HepG2 (cell line): ENCODE measurements around the gene ARMH4.

Experiments
- AFF4 ChIP-seq: sonication (generic); formaldehyde crosslinking; IDR thresholded peaks from 2 replicates; pipeline ENCODE4 v1.4.0; 2020; ENCODE audit warnings: missing genetic modification reagents
- AGO1 ChIP-seq: fragments of 200-400 bp; formaldehyde crosslinking; IDR thresholded peaks from 2 replicates; pipeline ENCODE4 v1.6.1; 2017; ENCODE audit warnings: mild to moderate bottlenecking, low read depth, low read length, moderate library complexity; ENCODE audit not compliant: poor library complexity, severe bottlenecking
- ARHGAP35 ChIP-seq: sonication (generic); formaldehyde crosslinking; IDR thresholded peaks from 2 replicates; pipeline ENCODE4 v1.9.0; 2022; ENCODE audit warnings: mild to moderate bottlenecking, inconsistent platforms, moderate library complexity, missing genetic modification reagents, borderline replicate concordance
- CTCF ChIP-seq: sonication (generic); formaldehyde crosslinking; IDR thresholded peaks from 2 replicates; pipeline ENCODE4 v1.5.0; 2020; ENCODE audit warnings: mild to moderate bottlenecking, missing genetic modification reagents, moderate library complexity
- FOXP1 ChIP-seq, 2 experiments: fragments of 450-650 bp in 1 of 2; IDR thresholded peaks; 2 replicates each; pipeline ENCODE4 v1.6.1; 2017 to 2018; ENCODE audit warnings: antibody characterized with exemption in 1 of 2
- IRF1 ChIP-seq: sonication (generic); formaldehyde crosslinking; IDR thresholded peaks from 2 replicates; pipeline ENCODE4 v1.4.0; 2020; ENCODE audit warnings: low read depth, mild to moderate bottlenecking, missing genetic modification reagents
- KAT2B ChIP-seq: fragments of 150-350 bp; IDR thresholded peaks from 2 replicates; pipeline ENCODE4 v1.6.1; 2014; ENCODE audit warnings: low read depth, low read length, borderline replicate concordance
- RAD21 ChIP-seq: fragments of 450-650 bp; formaldehyde crosslinking; IDR thresholded peaks from 2 replicates; pipeline ENCODE4 v1.5.0; 2020; ENCODE audit warnings: mild to moderate bottlenecking
- ZNF24 ChIP-seq: fragments of 450-650 bp; IDR thresholded peaks from 2 replicates; pipeline ENCODE4 v1.6.1; 2017; ENCODE audit warnings: antibody characterized with exemption, mild to moderate bottlenecking
- ZNF280D ChIP-seq: sonication (generic); formaldehyde crosslinking; IDR thresholded peaks from 2 replicates; pipeline ENCODE4 v1.5.1; 2020; ENCODE audit warnings: mild to moderate bottlenecking, missing genetic modification reagents
- ZNF558 ChIP-seq: sonication (generic); formaldehyde crosslinking; IDR thresholded peaks from 2 replicates; pipeline ENCODE4 v1.9.0; 2022; ENCODE audit warnings: mild to moderate bottlenecking, missing genetic modification reagents, borderline replicate concordance
- ZNF639 ChIP-seq: conservative IDR thresholded peaks from 2 replicates; pipeline ENCODE4 v1.6.1; 2018; ENCODE audit warnings: missing genetic modification reagents
- ZNF644 ChIP-seq: IDR thresholded peaks from 2 replicates; pipeline ENCODE4 v1.6.1; 2016; ENCODE audit warnings: low read depth
- ZNF790 ChIP-seq: sonication (generic); formaldehyde crosslinking; IDR thresholded peaks from 2 replicates; pipeline ENCODE4 v1.8.0; 2022; ENCODE audit warnings: missing genetic modification reagents, mild to moderate bottlenecking, borderline replicate concordance

GRCh38 chr14:58128416-58128815 is 23.6 kb downstream of the ARMH4 start:
- TF ChIP-seq ARHGAP35 (CRISPR knock-in tag) (no peak), ZNF644 (CRISPR knock-in tag) (no peak), CTCF (CRISPR knock-in tag) (no peak), ZNF24 (no peak), AGO1 (no peak), IRF1 (no peak), FOXP1 (IDR thresholded peaks at IDR 0.05) (no peak), FOXP1 (CRISPR knock-in tag; IDR thresholded peaks at IDR 0.05) (no peak), AFF4 (CRISPR knock-in tag) (no peak), ZNF790 (CRISPR knock-in tag) (no peak), ZNF639 (no peak), ZNF558 (CRISPR knock-in tag) (no peak), KAT2B (no peak), RAD21 (no peak), ZNF280D (CRISPR knock-in tag) (no peak)
